Sigmoid colon (tissue), 4 donors: ENCODE data around the gene CTBP2.

Experiments
- EP300 ChIP-seq, 4 donors: sonication (generic); formaldehyde crosslinking; IDR thresholded peaks; one replicate each; pipeline ENCODE4 v1.6.1; 2017; ENCODE audit warnings: antibody characterized with exemption in 4 of 4
- POLR2A ChIP-seq, 2 donors: fragments of 450-650 bp; IDR thresholded peaks; one replicate each; pipeline ENCODE4 v1.6.1; 2016; ENCODE audit warnings: antibody characterized with exemption in 2 of 2, mild to moderate bottlenecking in 2 of 2, moderate library complexity in 2 of 2
- POLR2AphosphoS5 ChIP-seq, 4 donors: sonication (generic); formaldehyde crosslinking; IDR thresholded peaks; one replicate each; pipeline ENCODE4 v1.6.1; 2017; ENCODE audit warnings: antibody characterized with exemption in 4 of 4
- TF ChIP-seq, protein P1 (sequence below), 4 experiments: fragments of 450-650 bp in 3 of 4; fragments of 200-600 bp in 1 of 4; IDR thresholded peaks; one replicate each; pipeline ENCODE4 v1.5.1; 2016 to 2019; ENCODE audit warnings: antibody characterized with exemption in 4 of 4, mild to moderate bottlenecking in 3 of 4, moderate library complexity in 2 of 4

DNA sequence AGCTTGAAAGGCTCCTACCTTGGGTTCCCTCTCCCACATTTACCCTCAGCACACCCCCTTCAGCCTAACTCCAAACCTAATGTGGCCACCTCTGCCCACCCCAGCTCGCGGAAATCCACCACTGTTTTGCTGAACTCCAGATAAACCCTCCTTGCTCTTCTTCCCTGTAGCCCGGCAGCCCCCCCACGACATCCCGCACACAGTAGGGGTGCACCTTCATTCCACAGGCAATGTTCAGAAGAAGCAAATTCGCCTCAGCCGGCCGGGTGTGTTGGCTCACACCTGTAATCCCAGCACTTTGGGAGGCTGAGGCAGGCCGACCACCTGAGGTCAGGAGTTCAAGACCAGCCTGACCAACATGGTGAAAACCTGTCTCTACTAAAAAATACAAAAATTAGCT, 17.4 kb downstream of the CTBP2 start:
- TF ChIP-seq, protein P1, sequence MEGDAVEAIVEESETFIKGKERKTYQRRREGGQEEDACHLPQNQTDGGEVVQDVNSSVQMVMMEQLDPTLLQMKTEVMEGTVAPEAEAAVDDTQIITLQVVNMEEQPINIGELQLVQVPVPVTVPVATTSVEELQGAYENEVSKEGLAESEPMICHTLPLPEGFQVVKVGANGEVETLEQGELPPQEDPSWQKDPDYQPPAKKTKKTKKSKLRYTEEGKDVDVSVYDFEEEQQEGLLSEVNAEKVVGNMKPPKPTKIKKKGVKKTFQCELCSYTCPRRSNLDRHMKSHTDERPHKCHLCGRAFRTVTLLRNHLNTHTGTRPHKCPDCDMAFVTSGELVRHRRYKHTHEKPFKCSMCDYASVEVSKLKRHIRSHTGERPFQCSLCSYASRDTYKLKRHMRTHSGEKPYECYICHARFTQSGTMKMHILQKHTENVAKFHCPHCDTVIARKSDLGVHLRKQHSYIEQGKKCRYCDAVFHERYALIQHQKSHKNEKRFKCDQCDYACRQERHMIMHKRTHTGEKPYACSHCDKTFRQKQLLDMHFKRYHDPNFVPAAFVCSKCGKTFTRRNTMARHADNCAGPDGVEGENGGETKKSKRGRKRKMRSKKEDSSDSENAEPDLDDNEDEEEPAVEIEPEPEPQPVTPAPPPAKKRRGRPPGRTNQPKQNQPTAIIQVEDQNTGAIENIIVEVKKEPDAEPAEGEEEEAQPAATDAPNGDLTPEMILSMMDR (IDR thresholded peaks at IDR 0.05) = no peak
- TF ChIP-seq POLR2A (IDR thresholded peaks at IDR 0.05) (no peak), EP300 (IDR thresholded peaks at IDR 0.05) (no peak), POLR2AphosphoS5 (IDR thresholded peaks at IDR 0.05) (no peak)
